OCI-M2 (cell line): ENCODE measurements around the gene LONP1.
"Not testable (repeated sequence)": the region's sequence is repeated elsewhere in the genome, so short reads cannot be mapped to it uniquely, and the experiment has no call there.

Experiments used
- DNase-seq: peaks from one replicate; lab custom pipeline; 2025; ENCODE audit not compliant: unreplicated experiment; lab: John Stamatoyannopoulos, UW

LONP1 gene

GRCh38 chr19:5711713-5712161 is 8.2 kb downstream of the LONP1 start:
- DNase-seq = no peak

DNA sequence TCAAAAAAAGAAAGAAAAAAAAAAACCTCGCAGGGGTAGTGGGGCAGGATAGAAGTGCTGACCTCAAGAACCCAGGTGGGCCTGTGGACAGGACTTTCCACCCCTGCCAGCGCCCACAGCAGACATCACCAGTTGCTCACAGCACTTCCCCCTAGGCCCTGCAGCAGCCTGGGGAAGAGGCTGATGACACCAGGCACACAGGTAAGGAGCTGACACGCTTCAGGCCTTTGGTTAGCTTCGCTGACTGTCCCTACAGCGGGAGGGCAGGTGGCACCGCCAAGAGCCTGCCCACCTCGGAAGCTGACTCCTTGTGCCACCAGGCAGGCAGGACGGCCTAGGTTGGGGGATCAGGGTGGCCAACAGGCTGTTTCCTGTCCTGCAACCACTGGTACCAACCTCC is 8.9 kb downstream of the LONP1 start:
- DNase-seq = no peak

DNA sequence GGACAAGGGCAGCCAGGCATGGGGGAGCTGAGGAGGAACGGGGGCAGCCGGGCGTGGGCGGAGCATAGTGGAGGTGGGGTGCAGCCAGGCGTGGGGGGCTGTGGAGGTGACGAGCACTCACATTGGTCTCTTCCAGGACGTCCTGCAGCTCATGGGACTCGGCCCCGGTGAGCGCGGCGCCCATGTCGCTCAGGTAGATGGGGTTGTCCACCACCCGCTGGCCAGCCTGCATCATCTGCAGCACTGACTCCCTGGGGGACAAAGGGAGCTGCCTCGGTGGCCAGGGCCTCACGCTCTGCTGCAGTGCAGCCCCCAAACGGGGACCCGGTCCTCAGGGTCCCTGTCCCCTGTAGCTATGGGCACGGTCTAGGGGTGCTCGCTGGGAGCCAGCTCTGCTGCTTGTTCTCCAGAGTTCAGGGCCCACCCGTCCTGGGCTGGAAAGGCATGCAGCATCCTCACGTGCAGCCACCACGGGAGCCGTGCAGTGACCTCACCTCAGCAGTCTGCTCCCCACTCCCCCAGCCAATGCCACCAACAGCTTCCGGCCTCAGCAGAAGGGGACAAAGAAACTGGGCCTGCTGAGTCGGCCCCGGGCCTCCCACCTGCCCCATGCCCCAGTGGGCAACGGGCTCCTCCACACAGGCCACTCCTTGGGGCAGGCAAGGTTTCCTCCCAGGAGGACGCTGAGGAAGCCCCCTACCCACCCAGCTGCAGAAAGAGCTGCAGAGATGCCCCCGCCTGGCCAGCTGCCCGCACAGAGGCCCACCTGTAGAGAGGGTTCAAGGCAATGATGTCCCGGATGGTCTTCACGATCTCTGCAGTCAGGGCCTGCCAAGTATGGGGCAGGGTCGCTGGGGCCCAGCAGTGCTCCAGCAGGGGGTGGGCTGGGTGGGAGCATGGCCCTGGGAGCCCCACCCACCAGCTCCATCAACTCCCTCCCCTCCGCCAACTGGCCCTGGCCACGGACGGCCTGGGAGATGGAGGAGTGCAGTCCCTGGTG is 12.1 kb downstream of the LONP1 start:
- DNase-seq = no peak

DNA sequence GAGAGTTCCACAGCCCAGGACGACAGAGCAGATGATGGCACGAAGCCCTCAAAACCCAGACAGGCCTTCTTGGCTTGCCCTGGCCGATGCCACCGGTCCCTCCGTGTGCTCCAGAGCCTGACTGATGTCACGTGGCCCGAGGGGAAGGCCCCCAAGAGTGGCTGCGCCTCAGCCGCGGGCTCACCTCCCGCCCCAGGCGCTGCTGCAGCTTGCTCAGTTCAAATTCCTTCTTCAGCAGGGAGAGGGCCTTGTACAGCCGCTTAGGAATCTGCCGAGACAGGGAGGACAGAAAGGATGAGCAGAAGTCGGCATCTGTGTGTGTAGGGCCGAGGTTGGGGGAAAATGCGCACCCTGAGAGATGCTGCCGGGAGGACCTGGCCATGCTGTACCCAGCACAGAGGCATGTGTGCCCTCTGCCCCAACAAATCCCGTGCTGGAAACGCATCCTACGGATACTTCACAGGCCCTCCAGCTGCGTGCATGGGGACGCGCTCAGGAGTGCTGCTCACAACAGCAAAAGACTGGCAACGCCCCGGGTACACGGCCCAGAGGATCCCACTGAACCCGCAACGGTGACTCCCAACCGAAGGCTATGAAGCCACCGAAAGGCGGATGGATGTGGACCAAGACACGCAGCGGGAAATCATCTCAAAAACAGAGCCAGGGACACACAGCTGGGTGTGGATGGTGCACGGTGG is 12.9 kb downstream of the LONP1 start:
- DNase-seq = no peak

DNA sequence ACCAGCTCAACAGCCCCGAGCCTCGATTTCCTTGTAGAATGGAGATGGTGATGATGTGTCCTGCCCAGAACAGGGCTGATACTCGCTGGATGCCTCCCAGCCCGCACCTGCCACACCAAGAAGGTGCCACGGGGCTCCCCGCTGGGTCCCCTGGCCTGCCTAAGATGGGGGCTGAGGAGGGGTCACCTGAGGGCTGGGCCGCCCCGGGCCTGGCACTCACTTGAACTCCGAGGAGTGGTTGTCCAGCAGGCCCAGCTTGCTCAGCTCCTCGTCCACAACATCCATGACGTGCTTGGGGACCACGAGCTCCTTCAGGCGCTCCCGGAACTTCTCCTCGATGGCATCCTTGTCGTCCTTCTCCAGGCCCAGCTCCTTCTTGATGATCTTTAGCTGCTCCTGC is 14.4 kb downstream of the LONP1 start:
- no peak for DNase-seq

DNA sequence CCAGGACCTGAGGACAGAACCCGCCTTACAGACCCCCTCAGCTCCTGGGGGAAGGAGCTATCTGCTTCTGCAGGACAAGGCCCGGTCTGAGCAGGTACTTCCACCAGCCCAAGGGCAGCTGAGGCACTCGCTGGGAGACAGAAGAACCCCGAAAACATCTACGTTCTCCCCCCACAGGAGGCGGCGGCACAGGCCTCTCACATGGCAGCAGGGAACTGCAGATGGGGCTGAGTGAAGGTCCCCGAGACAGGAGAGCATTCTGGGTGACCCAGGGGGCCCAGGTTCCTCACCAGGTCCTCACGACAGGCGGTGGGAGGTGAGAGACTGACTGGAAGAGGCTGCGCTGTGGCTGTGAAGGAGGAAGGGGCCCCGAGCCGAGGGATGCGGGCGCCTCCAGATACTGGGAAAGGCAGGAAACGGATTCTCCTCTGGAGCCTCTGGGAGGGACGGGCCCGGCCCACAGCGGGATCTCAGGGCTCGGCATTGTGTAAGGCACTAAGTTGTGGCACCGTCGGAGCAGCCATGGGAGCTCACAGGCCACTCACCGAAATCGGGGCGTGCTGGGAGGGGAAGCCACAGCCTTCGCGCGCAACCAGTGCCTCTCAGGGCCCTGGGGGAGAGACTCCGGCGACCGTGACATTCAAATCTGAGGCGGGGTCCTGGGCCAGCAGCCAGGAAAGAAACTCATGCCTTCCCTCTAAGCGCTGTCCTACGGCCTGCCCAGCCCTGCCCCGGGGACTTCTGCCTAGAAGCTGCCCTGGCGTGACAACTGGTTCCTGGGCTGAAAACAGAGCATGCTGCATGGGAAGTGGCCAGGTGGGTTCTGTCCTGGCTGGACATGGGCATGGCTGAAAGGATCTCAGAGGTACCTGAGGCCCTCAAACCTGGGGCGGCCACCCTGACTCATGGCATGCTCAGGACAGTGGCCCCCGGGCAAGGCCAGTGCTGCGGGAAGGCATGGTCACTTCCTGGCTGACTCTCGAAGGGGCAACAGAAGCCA is 15.8 kb downstream of the LONP1 start:
- DNase-seq = no peak

DNA sequence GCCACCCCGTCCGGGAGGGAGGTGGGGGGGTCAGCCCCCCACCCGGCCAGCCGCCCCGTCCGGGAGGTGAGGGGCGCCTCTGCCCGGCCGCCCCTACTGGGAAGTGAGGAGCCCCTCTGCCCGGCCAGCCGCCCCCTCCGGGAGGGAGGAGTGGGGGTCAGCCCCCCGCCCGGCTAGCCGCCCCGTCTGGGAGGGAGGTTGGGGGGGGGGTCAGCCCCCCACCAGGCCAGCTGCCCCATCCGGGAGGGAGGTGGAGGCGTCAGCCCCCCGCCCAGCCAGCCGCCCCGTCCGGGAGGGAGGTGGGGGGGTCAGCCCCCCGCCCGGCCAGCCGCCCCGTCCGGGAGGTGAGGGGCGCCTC is 17.9 kb downstream of the LONP1 start:
- DNase-seq = not testable (repeated sequence)

DNA sequence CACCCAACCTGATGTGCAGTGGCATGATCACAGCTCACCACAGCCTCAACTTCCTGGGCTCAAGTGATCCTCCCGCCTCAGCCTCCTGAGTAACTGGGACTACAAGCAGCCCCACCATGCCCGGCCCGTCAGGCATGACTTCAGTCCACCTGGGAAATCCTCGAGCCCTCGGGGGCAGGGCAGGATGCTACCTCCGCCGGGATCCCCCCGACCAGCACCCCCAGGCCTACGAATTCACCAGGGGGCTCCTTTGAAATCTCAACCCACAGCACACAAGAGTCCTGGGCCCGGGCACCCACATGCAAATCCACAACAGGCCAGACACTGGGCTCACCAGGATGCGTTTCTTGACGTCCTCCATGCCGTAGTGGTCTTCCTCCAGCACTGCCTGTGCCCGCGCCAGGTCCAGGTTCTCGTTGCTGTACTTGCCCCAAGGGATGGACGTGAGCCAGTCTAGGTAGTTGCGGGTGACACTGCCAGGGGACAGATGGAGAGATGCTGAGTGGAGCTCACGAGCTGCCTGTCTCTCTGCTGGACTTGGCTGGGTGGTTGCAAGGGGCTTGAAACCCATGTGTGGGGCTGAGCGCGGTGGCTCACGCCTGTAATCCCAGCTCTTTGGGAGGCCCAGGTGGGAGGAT is 19.4 kb downstream of the LONP1 start:
- no peak for DNase-seq

DNA sequence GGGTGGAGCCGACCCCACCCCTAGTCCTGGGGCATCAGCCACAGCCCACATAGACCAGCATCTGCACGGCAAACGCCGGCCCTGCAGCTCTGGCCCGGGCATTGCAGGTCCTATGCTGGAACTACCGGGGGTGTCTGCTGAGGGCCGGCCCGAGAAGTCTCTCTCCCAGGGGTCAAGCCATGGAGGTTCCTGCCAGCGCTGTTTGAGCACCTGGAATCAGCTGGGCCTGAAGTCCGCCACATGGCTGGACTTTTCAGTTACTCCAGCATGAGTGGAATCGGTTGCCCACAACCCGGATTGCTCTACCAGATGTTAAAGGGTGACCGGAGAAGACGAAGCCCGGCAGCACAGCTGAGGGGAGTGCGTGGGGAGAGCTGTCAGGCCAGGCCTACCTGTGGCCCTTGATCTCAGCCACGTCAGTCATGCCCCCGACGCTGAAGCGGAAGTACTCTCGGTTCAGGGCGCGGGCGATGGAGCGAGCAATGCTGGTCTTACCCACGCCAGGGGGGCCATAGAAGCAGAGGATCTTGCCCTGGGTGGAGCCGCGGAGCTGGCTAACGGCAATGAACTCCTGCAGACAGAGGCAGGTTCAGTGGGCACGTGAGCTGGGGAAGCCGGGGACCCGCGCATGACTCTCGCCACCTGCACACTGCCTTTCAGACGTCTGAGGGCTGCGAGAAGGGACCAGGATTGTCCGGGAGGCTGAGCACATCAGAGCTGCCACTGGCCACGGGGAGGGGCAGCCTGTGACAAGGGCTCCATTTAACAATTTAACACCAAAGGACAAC is 21.1 kb downstream of the LONP1 start:
- no peak for DNase-seq

DNA sequence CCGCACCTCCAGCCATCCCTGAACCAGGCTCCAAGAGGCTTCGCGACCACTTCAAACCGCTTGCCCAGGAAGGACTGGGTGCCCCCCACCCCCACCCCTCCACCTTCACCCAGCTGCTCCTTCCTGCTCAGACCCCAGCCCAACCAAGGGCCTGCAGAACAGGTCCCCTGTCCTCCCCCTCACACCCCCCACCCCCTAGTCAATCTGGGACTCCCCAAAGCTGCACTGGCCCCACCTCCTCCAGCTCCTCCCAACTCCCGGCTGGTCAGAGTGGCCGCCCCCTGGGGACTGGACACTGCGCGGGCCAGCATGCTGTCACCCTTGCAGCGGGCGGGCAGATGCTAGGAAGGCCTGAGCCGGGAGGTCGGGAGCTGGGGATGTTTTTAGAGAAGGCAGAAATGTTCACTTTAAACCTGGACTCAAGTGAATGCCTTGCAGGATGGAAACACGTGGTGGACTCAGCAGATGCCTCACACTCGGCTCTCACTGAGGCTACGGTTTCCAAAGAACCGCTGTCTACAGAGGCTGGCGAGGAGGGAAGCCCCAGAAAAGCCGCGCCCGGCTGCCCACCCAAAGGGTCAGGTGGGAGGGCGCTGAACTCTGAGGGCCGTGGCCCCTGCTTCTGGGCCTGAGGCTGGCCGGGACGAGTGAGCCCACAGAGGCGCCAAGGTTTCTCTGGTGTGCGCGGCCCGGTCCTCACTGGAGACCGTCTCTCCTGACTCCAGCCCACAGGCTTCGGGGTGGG is 21.9 kb downstream of the LONP1 start:
- no peak for DNase-seq

DNA sequence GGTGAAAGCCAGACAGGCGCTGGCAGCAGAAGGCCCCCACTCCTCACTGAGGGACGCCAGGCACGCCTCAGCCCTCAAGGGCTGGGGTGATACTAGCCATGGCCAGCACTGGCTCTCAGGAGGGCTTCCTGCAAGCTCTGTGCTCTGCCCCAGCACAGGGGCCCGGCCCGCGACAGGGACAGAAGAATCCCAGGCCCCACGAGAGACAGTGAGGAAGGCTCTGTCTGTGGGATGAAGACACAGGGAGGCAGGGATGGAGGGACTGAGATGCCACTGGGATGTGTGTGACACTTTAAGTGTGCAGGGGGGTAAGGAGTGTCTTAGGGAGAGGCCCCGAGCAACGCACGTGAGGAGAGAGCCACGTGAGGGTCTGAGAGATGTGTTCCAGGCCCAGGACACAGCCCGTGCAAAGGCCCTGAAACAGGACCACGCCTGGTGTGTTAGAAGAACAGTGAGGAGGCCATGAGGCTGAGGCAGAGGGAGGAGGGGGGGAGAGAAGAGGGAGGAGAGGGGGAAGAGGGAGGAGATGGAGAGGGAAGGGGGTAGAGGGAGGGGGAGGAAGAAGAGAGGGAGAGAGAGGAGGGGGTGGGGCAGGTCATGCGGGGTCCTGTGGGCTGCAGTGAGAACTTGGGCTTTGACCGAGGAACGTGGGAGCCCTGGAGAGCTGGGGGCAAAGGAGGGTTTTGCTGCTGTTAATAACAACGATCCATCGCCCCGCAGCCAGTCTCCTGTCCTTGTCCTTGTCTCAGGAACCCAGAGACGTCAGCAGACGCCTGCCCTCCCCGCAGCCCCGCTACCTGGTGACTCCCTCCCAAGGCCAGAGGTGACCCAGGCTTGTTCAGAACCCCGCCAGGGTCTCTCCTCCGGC is 22.7 kb downstream of the LONP1 start:
- no peak for DNase-seq

DNA sequence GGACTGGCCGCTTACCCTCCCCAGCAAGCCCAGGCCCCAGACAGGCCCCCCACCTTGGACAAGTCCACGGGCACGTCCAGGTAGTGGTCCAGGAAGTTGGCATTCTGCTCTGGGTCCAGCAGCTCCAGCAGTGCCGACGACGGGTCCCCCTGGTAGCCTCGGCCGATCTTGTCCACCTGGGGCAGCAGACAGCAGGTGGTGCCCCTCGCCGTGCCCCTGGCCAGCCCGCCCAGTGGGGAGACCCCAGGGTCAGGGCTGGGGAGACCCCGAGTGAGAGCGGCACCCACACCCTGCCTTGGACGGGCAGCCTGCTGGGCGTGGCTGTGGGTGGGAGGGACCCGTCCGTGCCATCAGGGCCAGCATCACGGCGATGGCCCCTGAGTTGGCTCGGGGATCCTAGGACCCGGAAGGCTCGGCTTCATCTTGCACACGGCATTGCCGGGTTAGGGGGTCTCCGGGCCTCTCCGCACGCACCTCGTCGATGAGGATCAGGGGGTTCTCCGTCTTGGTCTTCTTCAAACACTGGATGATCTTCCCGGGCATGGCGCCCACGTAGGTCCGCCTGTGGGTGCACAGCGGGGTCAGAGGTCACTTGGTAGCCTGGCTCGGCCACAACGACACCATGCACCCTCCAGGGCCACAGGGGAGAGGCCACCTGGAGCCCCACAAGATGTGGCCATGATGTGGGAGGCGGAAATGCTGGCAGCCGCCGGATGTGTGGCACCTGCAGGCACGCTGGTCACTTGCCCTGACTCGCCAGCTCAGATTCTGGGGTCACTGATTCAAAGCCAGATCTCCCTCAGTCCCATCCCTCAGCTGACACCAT is 23.5 kb downstream of the LONP1 start:
- DNase-seq = no peak

DNA sequence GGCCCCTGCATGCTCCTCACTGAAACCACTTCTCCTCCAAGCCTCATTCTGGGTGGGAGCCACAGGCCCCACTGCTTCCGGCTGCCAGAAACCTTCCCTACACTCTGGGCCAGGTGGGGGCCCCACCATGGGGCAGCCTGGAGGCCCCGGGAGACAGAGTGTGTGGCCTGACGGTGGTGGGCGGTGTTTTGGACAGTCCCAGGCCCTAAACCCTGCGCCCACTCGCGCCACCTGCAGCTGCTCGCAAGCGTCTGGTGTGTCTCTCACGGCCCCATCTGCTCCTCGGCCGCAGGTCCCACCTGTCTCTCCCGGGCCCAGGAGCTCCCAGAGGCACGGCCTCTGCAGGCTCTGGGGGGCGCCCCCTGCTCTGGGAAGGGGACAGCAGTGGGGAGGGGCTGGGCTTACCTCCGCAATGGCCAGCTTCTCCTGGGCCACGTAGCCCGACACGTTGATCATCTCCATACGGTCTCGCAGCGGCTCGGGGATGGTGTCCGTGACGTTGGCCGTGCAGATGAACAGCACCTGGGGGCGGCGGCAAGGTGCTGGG is 24.2 kb downstream of the LONP1 start:
- no peak for DNase-seq

GRCh38 chr19:5694956-5695648 is 24.8 kb downstream of the LONP1 start:
- DNase-seq = no peak

DNA sequence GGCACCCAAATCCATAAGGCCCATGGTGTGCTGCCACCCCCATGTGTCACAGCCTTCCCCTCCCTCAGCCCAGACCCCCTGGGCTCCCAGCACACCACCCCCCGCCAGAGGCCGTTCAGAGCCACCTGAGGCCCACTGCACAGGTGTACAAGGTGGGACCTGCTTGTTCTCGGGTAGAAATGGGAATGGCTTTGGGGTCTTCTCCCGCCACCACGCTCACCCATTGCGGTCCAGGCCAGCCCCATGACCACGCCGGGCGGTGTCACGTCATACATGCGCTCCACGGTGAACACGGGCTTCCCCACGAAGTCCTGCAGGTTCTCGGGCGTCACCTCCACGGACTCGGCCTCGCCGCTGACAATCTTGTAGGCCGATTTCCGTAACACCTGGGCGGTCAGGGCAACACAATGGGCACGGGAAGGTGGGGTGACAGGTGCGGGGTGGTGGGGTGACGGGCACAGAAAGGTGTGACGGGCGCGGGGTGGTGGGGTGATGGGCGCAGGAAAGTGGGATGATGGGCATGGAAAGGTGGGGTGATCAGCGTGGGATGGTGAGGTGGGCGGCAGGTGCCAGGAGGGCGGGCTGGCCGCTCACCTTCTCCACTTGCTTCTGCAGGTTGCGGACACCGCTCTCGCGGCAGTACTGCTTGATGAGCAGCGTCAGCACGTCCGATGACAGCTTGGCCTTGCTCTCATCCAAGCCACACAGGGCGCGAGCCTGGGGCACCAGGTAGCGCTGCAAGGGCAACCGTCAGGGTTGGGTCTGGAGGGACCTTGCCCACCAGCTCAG is 25.6 kb downstream of the LONP1 start:
- DNase-seq = no peak
